Stimulated activated CD8-positive, alpha-beta memory T cell treated with anti-CD3 and anti-CD28 coated beads, Interleukin-4, amount 100 ng/mL, for 1 hour (primary cell): Measurements from ENCODE around the gene HS3ST5.

Experiments used
- DNase-seq, 2 donors: peaks; one replicate each; pipeline ENCODE4 v3.0.0-alpha.2; 2020; ENCODE audit warnings: low read depth in 2 of 2, low spot score in 1 of 2

Gene HS3ST5

GRCh38 chr6:114342826-114343781 is at the start of gene HS3ST5:
Gene HS3ST5 (minus strand): TSS chr6:114343023. CDS start chr6:114062845, 280,178 bp downstream.
- no peak for DNase-seq

GRCh38 chr6:114390176-114390575 is 47.4 kb upstream of the HS3ST5 start:
- DNase-seq: no peak

- no peak for DNase-seq
Observed at GRCh38 chr6:114389111-114389510, 46.3 kb upstream of the HS3ST5 start.

- no peak for DNase-seq
Observed at GRCh38 chr6:114382406-114382805, 39.6 kb upstream of the HS3ST5 start.

GRCh38 chr6:114377881-114378280 is 35.1 kb upstream of the HS3ST5 start:
- DNase-seq: no peak

- DNase-seq: no peak
Observed at GRCh38 chr6:114376611-114377175, 33.9 kb upstream of the HS3ST5 start.

- DNase-seq: no peak
Observed at GRCh38 chr6:114375541-114376192, 32.8 kb upstream of the HS3ST5 start.

- no peak for DNase-seq
Observed at GRCh38 chr6:114367315-114367961, 24.6 kb upstream of the HS3ST5 start.

GRCh38 chr6:114366899-114367298 is 24.1 kb upstream of the HS3ST5 start:
- DNase-seq: no peak

GRCh38 chr6:114364301-114364700 is 21.5 kb upstream of the HS3ST5 start:
- DNase-seq: no peak

GRCh38 chr6:114362957-114363356 is 20.1 kb upstream of the HS3ST5 start:
- no peak for DNase-seq

GRCh38 chr6:114362396-114362795 is 19.6 kb upstream of the HS3ST5 start:
- DNase-seq: no peak

- no peak for DNase-seq
Observed at GRCh38 chr6:114361036-114361435, 18.2 kb upstream of the HS3ST5 start.

- no peak for DNase-seq
Observed at GRCh38 chr6:114355300-114355699, 12.5 kb upstream of the HS3ST5 start.

GRCh38 chr6:114354482-114354881 is 11.7 kb upstream of the HS3ST5 start:
- no peak for DNase-seq

- DNase-seq: no peak
Observed at GRCh38 chr6:114346451-114346850, 3.6 kb upstream of the HS3ST5 start.

GRCh38 chr6:114344971-114345275 is 2.1 kb upstream of the HS3ST5 start:
- DNase-seq: no peak

- no peak for DNase-seq
Observed at GRCh38 chr6:114344246-114344970, 1.6 kb upstream of the HS3ST5 start.

- no peak for DNase-seq
Observed at GRCh38 chr6:114343782-114344144, 940 bp upstream of the HS3ST5 start.

GRCh38 chr6:114342086-114342825 is 567 bp downstream of the HS3ST5 start:
- DNase-seq: no peak
